ENCODE data around the gene IFNE. TPM values are rescaled to one million over a fixed set of nuclear protein-coding genes. Genes with fewer than 3 reads are reported as not detected.

Gene IFNE
- total RNA-seq, 4 donors from 2014 or later, result 1.9 TPM; not detected in 3

GRCh38 chr9:21506626-21507482, 24.7 kb upstream of the IFNE start:
- DNase-seq, result no peak
- Histone ChIP-seq H3K4me1 (no peaks in the 10 kb centered on the region), H3K27ac (no peak overlapping the region), H3K9me3 (no peaks in the 10 kb centered on the region), H3K36me3 (no peaks in the 10 kb centered on the region), H3K4me3 (no peak overlapping the region), H3K27me3 (no peaks in the 10 kb centered on the region)
- intact Hi-C loops (cut with DNase I; ENCODE audit: low total_unique reads), result no loop called here
- TF ChIP-seq CTCF (IDR thresholded peaks at IDR 0.05) (no peak), POLR2A (IDR thresholded peaks at IDR 0.05) (no peak)

GRCh38 chr9:21505425-21506179, 23.5 kb upstream of the IFNE start:
- intact Hi-C loops (cut with DNase I; ENCODE audit: low total_unique reads), result no loop called here
- no peak overlapping the region for H3K4me3 ChIP-seq
- DNase-seq, result no peak
- H3K36me3 ChIP-seq, result no peaks in the 10 kb centered on the region
- no peaks in the 10 kb centered on the region for H3K4me1 ChIP-seq
- no peak overlapping the region for H3K27ac ChIP-seq
- TF ChIP-seq CTCF (IDR thresholded peaks at IDR 0.05), result no peak
- H3K9me3 ChIP-seq, result no peaks in the 10 kb centered on the region
- no peaks in the 10 kb centered on the region for H3K27me3 ChIP-seq

- no peak for TF ChIP-seq CTCF (IDR thresholded peaks at IDR 0.05)
- no peak for TF ChIP-seq POLR2A (IDR thresholded peaks at IDR 0.05)
- Histone ChIP-seq H3K27me3 (no peaks in the 10 kb centered on the region), H3K4me1 (no peaks in the 10 kb centered on the region), H3K27ac (no peak overlapping the region), H3K9me3 (no peaks in the 10 kb centered on the region), H3K4me3 (no peak overlapping the region), H3K36me3 (no peaks in the 10 kb centered on the region)
- intact Hi-C loops (cut with DNase I; ENCODE audit: low total_unique reads), result no loop called here
- no peak for DNase-seq
Observed at GRCh38 chr9:21504894-21505293, 22.8 kb upstream of the IFNE start.

- Histone ChIP-seq H3K9me3 (no peaks in the 10 kb centered on the region), H3K4me3 (no peak overlapping the region), H3K27ac (no peak overlapping the region), H3K36me3 (no peaks in the 10 kb centered on the region), H3K4me1 (no peaks in the 10 kb centered on the region), H3K27me3 (no peaks in the 10 kb centered on the region)
- intact Hi-C loops (cut with DNase I; ENCODE audit: low total_unique reads), result no loop called here
- TF ChIP-seq POLR2A (IDR thresholded peaks at IDR 0.05), result no peak
- TF ChIP-seq CTCF (IDR thresholded peaks at IDR 0.05), result no peak
- DNase-seq, result no peak
Observed at GRCh38 chr9:21504113-21504512, 22.0 kb upstream of the IFNE start.

GRCh38 chr9:21502586-21502985, 20.5 kb upstream of the IFNE start:
- Histone ChIP-seq H3K4me1 (no peaks in the 10 kb centered on the region), H3K9me3 (no peaks in the 10 kb centered on the region), H3K4me3 (no peak overlapping the region), H3K27ac (no peak overlapping the region), H3K27me3 (no peaks in the 10 kb centered on the region), H3K36me3 (no peaks in the 10 kb centered on the region)
- intact Hi-C loops (cut with DNase I; ENCODE audit: low total_unique reads), result no loop called here
- TF ChIP-seq CTCF (IDR thresholded peaks at IDR 0.05) (no peak), POLR2A (IDR thresholded peaks at IDR 0.05) (no peak)
- no peak for DNase-seq

Measured in uterus (tissue), 4 donors.